GM12864 (cell line): Measurements from ENCODE around the gene SERPINB12.

Source experiments
- DNase-seq: peaks from one replicate; pipeline ENCODE4 v3.0.0-alpha.2; 2011; ENCODE audit warnings: low read depth
- H3K4me3 ChIP-seq: 2 replicates; pipeline ENCODE4 v1.5.1; 2011; ENCODE audit warnings: mild to moderate bottlenecking, low read depth, low read length, control low read depth
- TF ChIP-seq, protein P1 (sequence below): IDR thresholded peaks from 2 replicates; pipeline ENCODE4 v1.5.1; 2011; ENCODE audit warnings: low read depth, mild to moderate bottlenecking, moderate library complexity, low read length, control low read depth, inconsistent platforms; ENCODE audit errors: missing control alignments

The SERPINB12 gene

DNA sequence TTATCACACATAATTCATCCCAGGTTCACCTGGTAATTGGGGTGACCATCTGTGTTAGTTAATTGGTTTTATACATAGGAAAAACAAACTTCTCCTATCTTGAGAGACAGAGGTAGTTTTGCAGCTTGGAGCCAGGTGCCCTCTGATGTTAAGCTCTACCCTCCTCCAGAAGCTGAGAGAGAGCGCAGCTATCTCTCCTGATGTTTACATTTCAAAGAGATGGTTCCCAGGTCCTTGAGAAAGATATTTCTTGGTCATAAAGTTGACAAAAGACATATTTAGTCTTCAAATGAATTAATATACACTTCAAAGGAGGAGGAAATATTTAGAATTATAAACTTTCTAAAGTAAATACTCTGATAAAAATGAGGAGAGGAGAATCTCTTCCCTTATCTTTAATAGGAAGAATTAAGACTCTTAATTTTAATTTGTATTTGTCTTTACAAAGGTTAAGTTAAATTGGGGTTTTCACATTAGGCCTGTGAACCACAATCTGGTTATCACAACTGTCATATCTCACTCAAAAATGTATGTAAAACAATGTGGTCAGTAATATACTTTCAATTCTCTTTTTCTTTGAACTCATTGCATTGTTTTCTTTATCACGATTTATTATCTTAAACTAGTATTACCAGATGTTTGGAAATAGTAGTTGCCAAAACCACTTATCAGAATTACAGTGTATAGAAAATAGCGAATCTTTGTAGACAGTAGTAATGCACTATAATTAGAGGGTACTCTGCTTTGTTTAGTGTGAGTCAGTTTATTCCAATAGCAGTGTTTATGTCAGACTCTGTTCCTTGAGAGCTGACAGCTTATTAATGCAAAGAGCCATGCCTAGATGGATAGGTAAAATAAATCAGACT is 75.1 kb downstream of the SERPINB12 start:
- TF ChIP-seq, protein P1, sequence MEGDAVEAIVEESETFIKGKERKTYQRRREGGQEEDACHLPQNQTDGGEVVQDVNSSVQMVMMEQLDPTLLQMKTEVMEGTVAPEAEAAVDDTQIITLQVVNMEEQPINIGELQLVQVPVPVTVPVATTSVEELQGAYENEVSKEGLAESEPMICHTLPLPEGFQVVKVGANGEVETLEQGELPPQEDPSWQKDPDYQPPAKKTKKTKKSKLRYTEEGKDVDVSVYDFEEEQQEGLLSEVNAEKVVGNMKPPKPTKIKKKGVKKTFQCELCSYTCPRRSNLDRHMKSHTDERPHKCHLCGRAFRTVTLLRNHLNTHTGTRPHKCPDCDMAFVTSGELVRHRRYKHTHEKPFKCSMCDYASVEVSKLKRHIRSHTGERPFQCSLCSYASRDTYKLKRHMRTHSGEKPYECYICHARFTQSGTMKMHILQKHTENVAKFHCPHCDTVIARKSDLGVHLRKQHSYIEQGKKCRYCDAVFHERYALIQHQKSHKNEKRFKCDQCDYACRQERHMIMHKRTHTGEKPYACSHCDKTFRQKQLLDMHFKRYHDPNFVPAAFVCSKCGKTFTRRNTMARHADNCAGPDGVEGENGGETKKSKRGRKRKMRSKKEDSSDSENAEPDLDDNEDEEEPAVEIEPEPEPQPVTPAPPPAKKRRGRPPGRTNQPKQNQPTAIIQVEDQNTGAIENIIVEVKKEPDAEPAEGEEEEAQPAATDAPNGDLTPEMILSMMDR = no peak
- no peak overlapping the region for H3K4me3 ChIP-seq
- DNase-seq = no peak

DNA sequence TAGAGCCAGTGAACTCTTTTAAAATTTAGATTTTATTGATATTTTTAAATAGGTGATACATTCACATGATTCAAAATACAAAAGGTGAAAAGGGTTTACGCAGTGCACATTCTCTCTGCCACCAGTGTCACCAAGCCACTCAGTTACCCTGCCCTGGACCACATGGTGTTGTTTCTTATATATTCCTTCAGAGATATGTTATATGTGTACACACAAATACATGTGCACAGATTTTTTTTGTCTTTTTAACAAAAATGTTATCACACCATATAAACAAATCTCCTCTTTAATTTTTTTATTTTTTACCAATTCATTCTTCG is 75.7 kb downstream of the SERPINB12 start:
- TF ChIP-seq, protein P1 = no peak
- no peak for DNase-seq
- H3K4me3 ChIP-seq = no peak overlapping the region
